SH-SY5Y (cell line): ENCODE measurements around the gene PLCB3.

Experiments
- GATA2 ChIP-seq: IDR thresholded peaks from 2 replicates; pipeline ENCODE4 v1.6.1; 2011; ENCODE audit warnings: mild to moderate bottlenecking, low read depth, low read length
- GATA3 ChIP-seq: IDR thresholded peaks from 2 replicates; pipeline ENCODE4 v1.6.1; 2011; ENCODE audit warnings: low read depth, mild to moderate bottlenecking, low read length, moderate library complexity

- TF ChIP-seq GATA2 (no peak), GATA3 (no peak)
These were observed 18.4 kb downstream of the PLCB3 start for GRCh38 chr11:64269540-64270220.
